HG03558 (cell line): ENCODE measurements around the gene S100B.

Source experiments
- ATAC-seq: cut with Tn5 transposase; IDR thresholded peaks from one replicate; pipeline ENCODE4 v1.9.1; 2021; ENCODE audit warnings: moderate number of reproducible peaks; ENCODE audit not compliant: unreplicated experiment; ENCODE audit errors: extremely low read depth

S100B gene

GRCh38 chr21:46564391-46564790 lies 40.5 kb downstream of the S100B start:
- no peak for ATAC-seq

DNA sequence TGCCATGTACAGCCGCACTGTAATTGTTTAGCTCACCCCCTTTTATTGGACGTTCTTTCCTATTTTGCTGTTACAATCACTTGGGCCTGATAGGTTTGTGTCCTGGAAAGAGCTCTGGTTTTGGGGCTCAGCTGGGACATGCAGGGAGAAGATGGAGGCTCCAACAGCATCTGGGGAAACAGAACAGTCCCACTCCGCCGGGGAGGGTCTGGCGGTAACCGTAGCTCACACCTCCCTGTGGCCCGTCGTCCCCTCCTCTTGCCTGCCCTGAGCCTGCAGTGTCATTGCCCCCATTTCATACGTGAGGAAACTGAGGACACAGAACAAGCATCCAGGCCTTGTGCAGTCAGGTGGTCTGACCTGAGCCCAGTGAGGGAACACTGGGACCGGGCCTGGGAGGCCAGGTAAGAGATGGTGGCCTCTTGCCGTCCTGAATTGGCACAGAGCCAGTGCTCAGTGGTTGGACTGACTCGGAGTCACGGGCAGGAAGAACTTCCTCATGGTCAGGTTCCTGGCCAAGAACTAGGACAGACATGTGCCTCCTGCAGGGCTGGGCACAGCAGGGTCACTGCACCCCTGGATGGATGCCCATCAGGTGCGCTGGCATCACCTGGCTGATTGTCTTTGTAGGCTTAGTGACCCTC lies 41.8 kb downstream of the S100B start:
- ATAC-seq: no peak

- no peak for ATAC-seq
These were observed 42.4 kb downstream of the S100B start for GRCh38 chr21:46562472-46562871.

DNA sequence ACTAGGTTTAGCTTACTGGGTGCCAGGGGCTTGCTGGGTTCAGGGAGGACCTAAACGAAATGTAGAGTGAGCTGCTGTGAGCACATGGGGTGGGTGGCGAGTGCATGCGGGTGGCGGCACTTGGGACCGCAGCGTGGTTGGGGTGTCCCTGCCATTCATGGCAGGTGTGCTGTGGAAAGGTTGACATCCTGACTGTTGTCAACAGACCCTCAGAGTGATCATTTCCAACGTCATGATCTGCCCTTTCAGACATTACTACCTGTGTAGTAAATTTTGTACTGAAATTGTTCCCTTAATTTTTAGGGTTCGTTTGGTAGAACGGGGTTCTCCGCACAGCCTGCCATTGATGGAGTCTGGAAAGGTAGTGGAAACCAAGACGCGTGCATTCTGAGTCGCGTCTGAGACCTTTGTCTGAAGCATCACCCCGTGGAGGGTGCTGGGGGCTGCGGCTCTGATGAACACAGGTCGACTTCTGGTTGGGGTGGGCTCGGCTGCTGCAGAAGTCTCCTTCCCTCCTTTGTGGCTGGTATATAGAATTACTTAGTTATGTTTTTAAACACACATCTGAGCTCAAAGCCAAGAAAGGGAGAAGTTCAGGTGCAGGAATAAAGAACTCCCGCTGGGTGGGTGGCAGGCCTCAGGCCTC lies 43.3 kb downstream of the S100B start:
- ATAC-seq: no peak

DNA sequence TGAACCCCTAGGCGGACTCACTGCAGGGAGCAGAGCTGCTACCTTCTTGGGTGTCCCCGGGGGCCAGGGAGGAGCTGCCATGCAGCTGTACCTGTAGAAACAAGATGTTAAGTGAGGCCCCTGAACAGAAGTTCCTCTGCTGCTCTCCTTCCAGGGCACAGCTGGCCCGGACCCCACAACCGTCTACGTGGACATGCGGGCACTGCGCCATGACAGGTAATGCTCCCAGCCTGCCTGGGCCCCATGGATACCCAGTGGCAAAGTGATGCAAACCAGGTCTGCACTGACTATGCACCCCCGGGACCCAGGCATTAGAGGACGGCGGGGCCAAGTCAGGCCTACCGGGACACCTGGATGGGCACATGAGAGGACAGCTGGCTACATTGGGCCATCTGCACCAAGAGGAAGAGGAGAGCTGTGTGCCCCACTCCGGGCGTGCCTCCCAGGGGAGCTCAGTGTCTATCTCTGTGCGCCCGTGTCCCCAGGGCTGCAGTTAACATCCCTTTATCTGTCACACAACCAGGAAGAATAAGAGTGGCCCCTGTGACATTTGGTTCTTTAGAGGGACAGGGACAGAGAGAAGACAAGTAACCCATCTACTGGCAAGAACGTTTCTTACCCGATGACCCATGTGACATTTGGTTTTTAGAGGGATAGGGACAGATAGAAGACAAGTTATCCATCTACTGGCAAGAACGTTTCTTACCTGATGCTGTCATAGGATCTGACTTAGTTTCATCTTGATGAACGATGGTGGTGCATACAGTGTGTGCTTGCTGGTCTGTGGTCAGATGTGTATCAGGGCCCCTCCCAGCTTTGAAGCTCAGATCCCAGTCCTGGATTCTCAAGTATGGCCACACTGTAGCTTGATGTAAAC lies 44.1 kb downstream of the S100B start:
- no peak for ATAC-seq

DNA sequence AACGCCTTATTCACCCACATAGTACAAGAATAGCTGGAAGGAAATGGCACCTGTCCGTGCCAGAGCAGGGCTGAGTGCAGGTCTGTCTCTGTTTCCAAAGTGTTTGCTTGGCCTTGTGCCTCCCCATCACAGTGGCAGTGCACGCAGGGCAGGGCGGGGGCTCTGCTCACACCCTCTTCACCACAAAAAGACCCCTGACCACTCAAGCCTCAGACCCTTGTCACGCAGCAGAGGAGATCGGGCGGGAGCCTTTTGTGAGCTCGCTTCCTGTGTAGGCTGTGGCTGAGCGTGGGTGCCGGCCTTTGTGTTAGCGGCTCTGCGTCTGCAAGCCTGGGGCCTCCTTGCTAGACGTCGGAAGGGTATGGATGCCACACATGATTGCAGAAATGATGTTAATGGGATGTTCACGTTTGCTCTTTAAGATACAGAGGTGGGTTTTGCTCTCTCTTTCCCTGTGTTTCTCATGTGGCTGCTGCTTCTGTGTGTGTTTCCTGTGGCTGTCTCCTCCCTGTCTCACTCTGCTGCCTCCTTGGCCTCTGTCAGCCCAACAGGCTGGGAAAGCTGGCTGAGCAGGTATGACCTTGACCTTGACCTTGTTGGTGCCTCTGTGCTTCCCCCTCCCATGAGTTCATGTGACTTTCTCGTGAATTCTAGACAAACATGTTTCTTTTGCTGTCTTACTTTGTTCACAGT lies 45.4 kb downstream of the S100B start:
- no peak for ATAC-seq

DNA sequence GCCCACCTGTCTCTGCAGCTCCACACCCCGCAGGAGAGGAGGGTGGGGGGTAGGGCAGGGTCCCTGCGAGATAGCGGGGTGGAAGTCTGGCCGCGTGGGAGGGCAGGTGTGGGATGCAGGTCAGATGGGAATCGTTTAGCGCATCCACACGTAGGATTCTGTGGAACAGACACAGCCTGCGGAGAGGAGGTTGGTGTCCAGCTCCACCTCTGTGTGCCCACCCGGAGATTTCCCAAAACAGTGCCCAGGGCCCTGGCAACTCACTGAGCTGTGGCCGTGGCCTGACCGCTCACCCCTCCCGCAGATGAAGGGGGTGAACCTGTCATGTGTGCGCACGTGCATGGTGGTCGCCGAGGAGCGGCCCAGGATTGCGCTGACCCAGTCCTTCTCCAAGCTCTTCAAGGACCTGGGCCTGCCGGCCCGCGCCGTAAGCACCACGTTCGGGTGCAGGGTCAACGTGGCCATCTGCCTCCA lies 46.9 kb downstream of the S100B start:
- no peak for ATAC-seq

GRCh38 chr21:46557469-46557868 lies 47.4 kb downstream of the S100B start:
- no peak for ATAC-seq

DNA sequence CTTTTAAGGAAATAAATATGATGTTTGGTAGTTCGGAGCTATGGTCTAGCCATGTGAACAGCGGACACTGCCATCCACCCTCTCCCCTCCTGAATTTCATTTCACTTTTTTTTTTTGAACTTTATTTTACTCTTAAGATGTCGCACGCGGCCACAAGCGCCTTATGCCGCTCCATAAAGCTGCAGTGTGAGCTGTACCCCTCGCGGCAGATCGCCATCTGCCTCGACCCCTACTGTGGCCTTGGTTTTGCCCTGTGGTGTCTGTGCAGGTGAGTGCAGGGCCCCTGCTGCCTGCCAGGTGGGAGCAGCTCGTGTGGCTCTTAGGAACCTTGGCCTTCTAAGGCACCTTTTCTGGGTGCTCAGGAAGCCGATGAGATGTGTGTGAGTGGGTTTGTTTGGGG lies 48.1 kb downstream of the S100B start:
- no peak for ATAC-seq

GRCh38 chr21:46555678-46556077 lies 49.2 kb downstream of the S100B start:
- ATAC-seq: no peak

- ATAC-seq: no peak
These were observed 49.7 kb downstream of the S100B start for GRCh38 chr21:46555225-46555617.

GRCh38 chr21:46554431-46555224 lies 50.3 kb downstream of the S100B start:
- no peak for ATAC-seq

GRCh38 chr21:46553993-46554392 lies 50.9 kb downstream of the S100B start:
- ATAC-seq: no peak

DNA sequence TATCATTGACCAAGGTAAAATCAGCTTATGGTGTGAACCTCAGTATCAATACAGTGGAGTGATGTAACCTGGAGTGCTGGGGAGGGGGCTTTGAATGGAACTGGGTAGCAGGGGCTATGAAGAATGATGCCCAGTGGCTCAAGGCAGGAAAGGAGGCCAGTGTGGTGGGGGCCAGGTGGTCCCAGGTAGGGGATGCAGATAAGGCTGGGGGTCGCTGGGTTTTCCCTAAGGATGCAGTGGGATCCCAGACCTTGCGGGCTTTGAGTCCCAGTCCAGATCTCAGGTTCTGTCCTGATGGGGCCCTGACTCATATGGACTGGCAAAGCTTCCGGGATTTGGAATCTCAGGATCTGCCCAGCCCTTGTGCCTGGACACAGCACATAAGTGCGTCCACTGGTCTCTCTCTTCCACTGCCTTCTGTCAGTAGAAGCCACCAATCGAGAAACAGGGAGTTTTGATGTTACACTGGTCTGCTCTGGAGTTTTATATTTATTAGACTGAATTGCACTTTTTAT lies 52.0 kb downstream of the S100B start:
- no peak for ATAC-seq

- ATAC-seq: no peak
These were observed 52.6 kb downstream of the S100B start for GRCh38 chr21:46552274-46552673.

GRCh38 chr21:46551636-46552241 lies 53.1 kb downstream of the S100B start:
- ATAC-seq: no peak

GRCh38 chr21:46550116-46550941 lies 54.6 kb downstream of the S100B start:
- no peak for ATAC-seq

DNA sequence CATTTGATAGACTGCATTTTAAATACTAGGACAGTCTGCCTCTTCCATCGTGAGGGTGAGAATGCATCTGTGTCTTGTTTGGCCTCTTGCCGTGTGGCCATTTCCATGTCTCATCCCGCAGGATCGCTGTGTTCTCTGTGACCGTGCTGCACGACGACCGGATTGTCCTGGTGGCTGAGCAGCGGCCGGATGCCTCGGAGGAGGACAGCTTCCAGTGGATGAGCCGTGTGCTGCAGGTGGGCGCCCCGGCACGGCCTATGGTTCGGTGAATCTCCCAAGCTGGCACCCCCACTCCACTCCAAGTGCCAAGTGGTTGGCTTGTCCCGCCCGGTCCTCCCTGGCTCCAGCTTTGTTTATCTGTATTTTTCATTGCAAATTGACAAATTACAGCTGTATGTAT lies 55.2 kb downstream of the S100B start:
- no peak for ATAC-seq
